SU-DHL-6 (cell line): ENCODE data around the gene SMIM38.
"Not testable (repeated sequence)": the region's sequence is repeated elsewhere in the genome, so short reads cannot be mapped to it uniquely, and the experiment has no call there.

Experiments used
- H2AFZ ChIP-seq: fragments of 200-600 bp; sonication (generic); 2 replicates; pipeline ENCODE4 v1.6.1; 2014; ENCODE audit warnings: low read depth, mild to moderate bottlenecking, moderate library complexity, mixed read lengths, antibody characterized with exemption, low read length; ENCODE audit not compliant: severe bottlenecking
- H3F3A ChIP-seq: fragments of 200-600 bp; shearing (Covaris generic); 2 replicates; pipeline ENCODE4 v1.6.0; 2016; ENCODE audit warnings: antibody characterized with exemption, mild to moderate bottlenecking; ENCODE audit not compliant: insufficient read depth
- H3K27ac ChIP-seq: fragments of 200-600 bp; sonication (generic); 2 replicates; pipeline ENCODE4 v1.5.1; 2016; ENCODE audit warnings: low read depth, mild to moderate bottlenecking, low read length, moderate library complexity, mixed read lengths
- H3K27me3 ChIP-seq: fragments of 200-600 bp; sonication (generic), shearing (Covaris generic); 2 replicates; pipeline ENCODE4 v1.6.0; 2014; ENCODE audit warnings: mild to moderate bottlenecking, low read length
- H3K36me3 ChIP-seq: fragments of 200-600 bp; sonication (generic); 2 replicates; pipeline ENCODE4 v1.6.1; 2014; ENCODE audit warnings: mild to moderate bottlenecking, low read length, mixed read lengths
- H3K4me2 ChIP-seq: fragments of 300-600, 200-600 bp; shearing (Covaris generic), sonication (generic); 2 replicates; pipeline ENCODE4 v1.6.0; 2014; ENCODE audit warnings: low read length, low read depth, mild to moderate bottlenecking; ENCODE audit not compliant: poor library complexity, severe bottlenecking
- H3K4me3 ChIP-seq: fragments of 200-600 bp; sonication (generic); 2 replicates; pipeline ENCODE4 v1.5.1; 2014; ENCODE audit warnings: antibody characterized with exemption, low read length, mild to moderate bottlenecking, mixed read lengths; ENCODE audit not compliant: insufficient read depth, poor library complexity, severe bottlenecking
- H3K79me2 ChIP-seq: fragments of 200-600 bp; sonication (generic); 2 replicates; pipeline ENCODE4 v1.6.1; 2014; ENCODE audit warnings: mild to moderate bottlenecking, low read length, moderate library complexity; ENCODE audit not compliant: insufficient read depth
- H3K9ac ChIP-seq: fragments of 200-600 bp; sonication (generic); 2 replicates; pipeline ENCODE4 v1.7.0; 2014; ENCODE audit warnings: mild to moderate bottlenecking, low read length
- H3K9me2 ChIP-seq: fragments of 200-600 bp; sonication (generic); replicated peaks from 2 replicates; pipeline ENCODE4 v1.6.1; 2014; ENCODE audit warnings: low read length; ENCODE audit not compliant: insufficient read depth
- H3K9me3 ChIP-seq: fragments of 200-600 bp; sonication (generic); 2 replicates; pipeline ENCODE4 v1.6.1; 2014; ENCODE audit warnings: low read length, mixed read lengths; ENCODE audit not compliant: insufficient read depth
- H4K20me1 ChIP-seq: fragments of 200-600 bp; sonication (generic); 2 replicates; pipeline ENCODE4 v1.6.1; 2014; ENCODE audit warnings: low read depth, mild to moderate bottlenecking, antibody characterized with exemption, low read length, moderate library complexity, mixed read lengths
- EZH2phosphoT487 ChIP-seq: fragments of 200-600 bp; sonication (generic), shearing (Covaris generic); conservative IDR thresholded peaks from 2 replicates; pipeline ENCODE4 v1.6.1; 2018; ENCODE audit warnings: mild to moderate bottlenecking, antibody characterized with exemption, low read length, moderate library complexity, mixed read lengths
- TF ChIP-seq, protein P1 (sequence below): fragments of 200-600 bp; sonication (generic); IDR thresholded peaks from one replicate; pipeline ENCODE4 v1.5.1; 2017; ENCODE audit warnings: antibody characterized with exemption, mild to moderate bottlenecking, low read length, moderate library complexity; ENCODE audit not compliant: insufficient read depth, poor library complexity, severe bottlenecking

Gene SMIM38

DNA sequence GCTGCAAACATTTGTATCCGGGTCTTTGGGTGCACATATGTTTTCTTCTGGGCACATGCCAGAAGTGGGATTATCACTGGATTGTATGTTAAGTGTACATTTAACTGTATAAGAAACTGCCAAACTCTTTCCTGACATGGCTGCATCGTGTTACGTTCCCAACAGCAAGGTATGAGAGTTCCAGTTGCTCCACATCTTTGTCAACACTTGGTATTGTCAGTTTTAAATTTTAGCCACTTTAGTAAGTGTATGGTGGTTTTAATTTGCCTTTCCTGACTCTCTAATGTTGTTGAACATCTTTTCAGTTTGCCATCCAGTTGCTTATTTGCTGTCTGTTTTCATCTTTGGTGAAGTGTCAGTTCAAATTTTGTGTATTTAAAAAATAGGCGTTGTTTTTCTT is 22.5 kb upstream of the SMIM38 start:
- no peak overlapping the region for H3K27ac ChIP-seq

GRCh38 chr11:69134182-69134581 is 21.6 kb upstream of the SMIM38 start:
- not testable (repeated sequence) for H2AFZ ChIP-seq, H3K9ac ChIP-seq, H3K4me2 ChIP-seq, H4K20me1 ChIP-seq, H3K9me3 ChIP-seq, H3K9me2 ChIP-seq, H3F3A ChIP-seq, H3K36me3 ChIP-seq, H3K27ac ChIP-seq, H3K4me3 ChIP-seq, H3K27me3 ChIP-seq, H3K79me2 ChIP-seq

More for the DNA sequence above, 22.5 kb upstream of the SMIM38 start:
- no peak overlapping the region for H3K4me3 ChIP-seq
- H3K36me3 ChIP-seq: no peaks in the 10 kb centered on the region
- no peak overlapping the region for H3K9ac ChIP-seq
- no peaks in the 10 kb centered on the region for H3K79me2 ChIP-seq
- H3K4me2 ChIP-seq: no peak overlapping the region
- TF ChIP-seq, protein P1, sequence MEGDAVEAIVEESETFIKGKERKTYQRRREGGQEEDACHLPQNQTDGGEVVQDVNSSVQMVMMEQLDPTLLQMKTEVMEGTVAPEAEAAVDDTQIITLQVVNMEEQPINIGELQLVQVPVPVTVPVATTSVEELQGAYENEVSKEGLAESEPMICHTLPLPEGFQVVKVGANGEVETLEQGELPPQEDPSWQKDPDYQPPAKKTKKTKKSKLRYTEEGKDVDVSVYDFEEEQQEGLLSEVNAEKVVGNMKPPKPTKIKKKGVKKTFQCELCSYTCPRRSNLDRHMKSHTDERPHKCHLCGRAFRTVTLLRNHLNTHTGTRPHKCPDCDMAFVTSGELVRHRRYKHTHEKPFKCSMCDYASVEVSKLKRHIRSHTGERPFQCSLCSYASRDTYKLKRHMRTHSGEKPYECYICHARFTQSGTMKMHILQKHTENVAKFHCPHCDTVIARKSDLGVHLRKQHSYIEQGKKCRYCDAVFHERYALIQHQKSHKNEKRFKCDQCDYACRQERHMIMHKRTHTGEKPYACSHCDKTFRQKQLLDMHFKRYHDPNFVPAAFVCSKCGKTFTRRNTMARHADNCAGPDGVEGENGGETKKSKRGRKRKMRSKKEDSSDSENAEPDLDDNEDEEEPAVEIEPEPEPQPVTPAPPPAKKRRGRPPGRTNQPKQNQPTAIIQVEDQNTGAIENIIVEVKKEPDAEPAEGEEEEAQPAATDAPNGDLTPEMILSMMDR: no peak
- TF ChIP-seq EZH2phosphoT487: no peak
- H3K9me2 ChIP-seq: no peaks in the 10 kb centered on the region
- no peaks in the 10 kb centered on the region for H4K20me1 ChIP-seq
- no peak overlapping the region for H2AFZ ChIP-seq
- no peaks in the 10 kb centered on the region for H3K9me3 ChIP-seq
- H3F3A ChIP-seq: no peaks in the 10 kb centered on the region
- H3K27me3 ChIP-seq: no peaks in the 10 kb centered on the region

DNA sequence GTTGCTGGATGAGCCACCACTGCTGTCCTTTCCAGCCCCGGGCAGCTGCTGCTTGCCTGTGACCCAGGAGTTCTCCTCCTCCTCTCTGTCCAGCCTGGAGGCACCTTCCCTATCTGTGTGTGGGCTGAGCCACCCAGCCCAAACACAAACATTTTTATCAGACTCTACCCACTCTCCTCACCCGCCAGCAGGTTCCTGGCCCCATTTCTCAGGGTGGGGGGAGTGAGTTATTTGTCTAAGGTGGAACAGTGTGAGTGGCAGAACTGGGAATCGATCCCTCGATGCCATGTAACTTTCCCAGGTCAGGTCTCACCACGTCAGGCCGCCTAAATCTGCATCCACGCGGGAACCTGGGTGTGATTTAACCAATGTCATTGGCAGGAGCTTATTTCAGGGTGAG is 20.8 kb upstream of the SMIM38 start:
- Histone ChIP-seq H3K27me3 (no peaks in the 10 kb centered on the region), H3K27ac (no peak overlapping the region), H3K36me3 (no peaks in the 10 kb centered on the region), H3K4me2 (no peak overlapping the region), H3F3A (no peaks in the 10 kb centered on the region), H4K20me1 (no peaks in the 10 kb centered on the region), H3K9me2 (no peaks in the 10 kb centered on the region), H3K79me2 (no peaks in the 10 kb centered on the region), H3K4me3 (no peak overlapping the region), H3K9me3 (no peaks in the 10 kb centered on the region), H3K9ac (no peak overlapping the region), H2AFZ (no peak overlapping the region)
- TF ChIP-seq EZH2phosphoT487: no peak
- TF ChIP-seq, protein P1: no peak

DNA sequence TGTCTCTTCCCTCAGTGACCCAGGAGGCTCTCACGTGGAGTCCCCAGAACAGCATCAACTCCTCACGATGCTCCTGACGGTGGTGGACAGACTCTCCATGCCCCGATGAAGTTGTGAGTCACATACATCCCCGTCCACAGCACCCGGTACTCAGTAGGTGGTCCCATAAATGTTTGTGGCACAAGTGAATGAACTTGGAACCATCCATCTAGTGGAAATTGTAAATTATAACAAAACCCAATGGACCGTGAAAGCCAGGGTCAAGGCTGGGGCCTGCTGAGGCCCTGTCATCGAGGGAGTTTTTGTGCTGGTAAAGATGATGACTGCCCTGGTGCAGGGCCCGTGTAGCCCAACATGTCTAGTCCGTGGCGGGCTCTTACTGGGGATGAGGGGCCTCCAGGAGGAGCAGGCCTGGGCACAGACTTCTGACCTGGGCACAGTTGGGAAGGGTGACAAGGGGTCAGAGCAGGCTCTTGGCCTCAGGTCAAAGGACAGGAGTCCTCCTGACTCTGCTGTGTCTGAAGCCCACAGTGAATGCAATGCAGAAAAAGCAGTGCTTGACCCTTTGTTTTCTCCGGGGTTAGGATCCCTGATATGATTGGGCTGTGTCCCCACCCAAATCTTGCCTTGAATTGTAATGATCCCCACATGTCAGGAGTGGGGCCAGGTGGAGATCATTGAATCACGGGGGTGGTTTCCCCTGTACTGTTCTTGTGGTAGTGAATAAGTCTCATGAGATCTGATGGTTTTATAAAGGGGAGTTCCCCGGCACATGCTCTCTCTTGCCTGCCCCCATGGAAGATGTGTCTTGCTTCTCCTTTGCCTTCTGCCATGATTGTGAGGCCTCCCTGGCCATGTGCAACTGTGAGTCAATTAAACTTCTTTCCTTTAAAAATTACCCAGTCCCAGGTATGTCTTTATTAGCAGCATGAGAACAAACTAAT is 20.0 kb upstream of the SMIM38 start:
- no peaks in the 10 kb centered on the region for H4K20me1 ChIP-seq
- H3K36me3 ChIP-seq: no peaks in the 10 kb centered on the region
- no peak for TF ChIP-seq EZH2phosphoT487
- TF ChIP-seq, protein P1: no peak
- H3K27ac ChIP-seq: no peak overlapping the region
- H3K9me3 ChIP-seq: no peaks in the 10 kb centered on the region
- no peak overlapping the region for H3K4me3 ChIP-seq
- H2AFZ ChIP-seq: no peak overlapping the region
- H3K27me3 ChIP-seq: no peaks in the 10 kb centered on the region
- H3K79me2 ChIP-seq: no peaks in the 10 kb centered on the region
- H3K9me2 ChIP-seq: no peaks in the 10 kb centered on the region
- no peak overlapping the region for H3K4me2 ChIP-seq
- no peak overlapping the region for H3K9ac ChIP-seq
- no peaks in the 10 kb centered on the region for H3F3A ChIP-seq
